Astrocyte (in vitro differentiated cells and primary cell): ENCODE data around the gene ADARB2.

Experiments used
- EZH2 ChIP-seq: IDR thresholded peaks from 2 replicates; pipeline ENCODE4 v1.6.1; 2012; ENCODE audit warnings: mild to moderate bottlenecking, low read length, inconsistent platforms; ENCODE audit not compliant: insufficient read depth
- TF ChIP-seq, protein P1 (sequence below): IDR thresholded peaks from 2 replicates; pipeline ENCODE4 v1.5.1; 2011; ENCODE audit warnings: low read depth, mild to moderate bottlenecking, inconsistent platforms, low read length, moderate library complexity; ENCODE audit not compliant: insufficient read depth

DNA sequence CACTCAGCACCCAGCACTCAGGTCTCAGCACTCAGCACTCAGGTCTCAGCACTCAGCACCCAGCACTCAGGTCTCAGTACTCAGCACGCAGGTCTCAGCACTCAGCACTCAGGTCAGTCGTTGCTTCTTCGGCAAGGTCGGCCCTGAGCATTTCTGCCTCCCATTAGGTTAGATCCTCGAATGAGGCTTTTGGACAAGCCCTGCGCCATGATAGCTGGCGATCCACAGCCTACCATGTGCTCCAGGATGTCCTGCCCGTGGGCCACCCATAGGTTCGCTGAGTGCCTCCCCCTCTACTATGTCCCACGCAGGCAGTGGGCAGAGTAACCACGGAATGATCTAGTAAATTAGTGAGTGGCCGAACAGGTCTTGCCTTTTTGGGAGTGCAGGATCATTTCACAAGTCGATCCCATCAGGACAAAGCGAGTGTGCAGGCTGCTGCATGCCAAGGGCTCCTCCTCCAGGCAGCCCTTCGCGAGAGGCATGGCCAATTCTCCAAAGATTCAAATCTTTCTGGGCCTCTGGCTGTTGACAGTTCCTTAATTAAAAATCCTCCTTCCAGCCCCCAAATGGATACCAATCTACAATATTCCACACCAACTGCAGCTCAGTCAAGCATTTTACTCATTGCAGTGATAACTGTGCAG, 206.3 kb downstream of the ADARB2 start:
- no peak for TF ChIP-seq EZH2
- TF ChIP-seq, protein P1, sequence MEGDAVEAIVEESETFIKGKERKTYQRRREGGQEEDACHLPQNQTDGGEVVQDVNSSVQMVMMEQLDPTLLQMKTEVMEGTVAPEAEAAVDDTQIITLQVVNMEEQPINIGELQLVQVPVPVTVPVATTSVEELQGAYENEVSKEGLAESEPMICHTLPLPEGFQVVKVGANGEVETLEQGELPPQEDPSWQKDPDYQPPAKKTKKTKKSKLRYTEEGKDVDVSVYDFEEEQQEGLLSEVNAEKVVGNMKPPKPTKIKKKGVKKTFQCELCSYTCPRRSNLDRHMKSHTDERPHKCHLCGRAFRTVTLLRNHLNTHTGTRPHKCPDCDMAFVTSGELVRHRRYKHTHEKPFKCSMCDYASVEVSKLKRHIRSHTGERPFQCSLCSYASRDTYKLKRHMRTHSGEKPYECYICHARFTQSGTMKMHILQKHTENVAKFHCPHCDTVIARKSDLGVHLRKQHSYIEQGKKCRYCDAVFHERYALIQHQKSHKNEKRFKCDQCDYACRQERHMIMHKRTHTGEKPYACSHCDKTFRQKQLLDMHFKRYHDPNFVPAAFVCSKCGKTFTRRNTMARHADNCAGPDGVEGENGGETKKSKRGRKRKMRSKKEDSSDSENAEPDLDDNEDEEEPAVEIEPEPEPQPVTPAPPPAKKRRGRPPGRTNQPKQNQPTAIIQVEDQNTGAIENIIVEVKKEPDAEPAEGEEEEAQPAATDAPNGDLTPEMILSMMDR, result no peak
